ENCODE measurements around the gene FBXW10B.

GRCh38 chr17:15651583-15652110 lies 32.1 kb upstream of the FBXW10B start:
- TF ChIP-seq, protein P1, sequence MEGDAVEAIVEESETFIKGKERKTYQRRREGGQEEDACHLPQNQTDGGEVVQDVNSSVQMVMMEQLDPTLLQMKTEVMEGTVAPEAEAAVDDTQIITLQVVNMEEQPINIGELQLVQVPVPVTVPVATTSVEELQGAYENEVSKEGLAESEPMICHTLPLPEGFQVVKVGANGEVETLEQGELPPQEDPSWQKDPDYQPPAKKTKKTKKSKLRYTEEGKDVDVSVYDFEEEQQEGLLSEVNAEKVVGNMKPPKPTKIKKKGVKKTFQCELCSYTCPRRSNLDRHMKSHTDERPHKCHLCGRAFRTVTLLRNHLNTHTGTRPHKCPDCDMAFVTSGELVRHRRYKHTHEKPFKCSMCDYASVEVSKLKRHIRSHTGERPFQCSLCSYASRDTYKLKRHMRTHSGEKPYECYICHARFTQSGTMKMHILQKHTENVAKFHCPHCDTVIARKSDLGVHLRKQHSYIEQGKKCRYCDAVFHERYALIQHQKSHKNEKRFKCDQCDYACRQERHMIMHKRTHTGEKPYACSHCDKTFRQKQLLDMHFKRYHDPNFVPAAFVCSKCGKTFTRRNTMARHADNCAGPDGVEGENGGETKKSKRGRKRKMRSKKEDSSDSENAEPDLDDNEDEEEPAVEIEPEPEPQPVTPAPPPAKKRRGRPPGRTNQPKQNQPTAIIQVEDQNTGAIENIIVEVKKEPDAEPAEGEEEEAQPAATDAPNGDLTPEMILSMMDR (IDR thresholded peaks at IDR 0.05; ENCODE audit: insufficient read depth, low read length, poor library complexity, severe bottlenecking), result no peak
- no peak for TF ChIP-seq EZH2phosphoT487 (conservative IDR thresholded peaks at IDR 0.05; ENCODE audit: low read length)

All from SU-DHL-6 (cell line).